GM10248 (cell line): ENCODE results near the gene CTNNBL1.

Source experiments
- CTCF ChIA-PET: fragments of 300-600 bp; sonication (Branson Sonifier 250); formaldehyde crosslinking; extraction: SDS; loops from one replicate; lab custom pipeline; 2021; ENCODE audit warnings: antibody characterized with exemption; lab: Yijun Ruan, JAX
- POLR2A ChIA-PET: fragments of 350-650 bp; sonication (Branson Sonifier 250); formaldehyde crosslinking; extraction: SDS; loops from one replicate; lab custom pipeline; 2020; ENCODE audit warnings: antibody characterized with exemption; lab: Yijun Ruan, JAX
- DNase-seq: peaks from one replicate; pipeline ENCODE4 v3.0.0; 2012; ENCODE audit errors: extremely low spot score
- CTCF ChIP-seq: IDR thresholded peaks from 2 replicates; pipeline ENCODE4 v1.5.1; 2012; ENCODE audit warnings: mild to moderate bottlenecking, low read depth; ENCODE audit errors: extremely low read depth, missing control alignments, control extremely low read depth

CTNNBL1 gene

GRCh38 chr20:37797669-37798175 is 103.9 kb downstream of the CTNNBL1 start:
- ChIA-PET CTCF (interaction anchor here (1.0 to 1.2 kb wide), 3 partner anchors 9 to 47 kb away, joined by 3 to 4 read pairs (median 4); no protein-coding TSS in a partner anchor), POLR2A (no interaction called here)
- no peak for TF ChIP-seq CTCF
- no peak for DNase-seq

GRCh38 chr20:37798312-37798711 is 104.5 kb downstream of the CTNNBL1 start:
- ChIA-PET POLR2A (no interaction called here), CTCF (interaction anchor here (1.0 to 1.2 kb wide), 3 partner anchors 9 to 48 kb away, joined by 3 to 4 read pairs (median 4); no protein-coding TSS in a partner anchor)
- no peak for TF ChIP-seq CTCF
- DNase-seq, result no peak

GRCh38 chr20:37800618-37801017 is 106.8 kb downstream of the CTNNBL1 start:
- CTCF ChIA-PET, result interaction anchor here (1.3 kb wide), 1 partner anchor 15 kb away, joined by 3 read pairs; no protein-coding TSS in a partner anchor
- no peak for DNase-seq
- no peak for TF ChIP-seq CTCF
- POLR2A ChIA-PET, result no interaction called here

- CTCF ChIA-PET, result interaction anchor here (1.3 kb wide), 1 partner anchor 16 kb away, joined by 3 read pairs; no protein-coding TSS in a partner anchor
- no peak for TF ChIP-seq CTCF
- POLR2A ChIA-PET, result no interaction called here
- DNase-seq, result no peak
Measured at GRCh38 chr20:37801921-37802320, 108.1 kb downstream of the CTNNBL1 start.

- no peak for TF ChIP-seq CTCF
- CTCF ChIA-PET, result interaction anchor here (0.7 to 1.8 kb wide), 3 partner anchors 13 to 54 kb away, joined by 3 to 6 read pairs (median 3); no protein-coding TSS in a partner anchor
- peak; percentile 50 for DNase-seq
- POLR2A ChIA-PET, result interaction anchor here (1.0 kb wide), 1 partner anchor 12 kb away, joined by 4 read pairs; no protein-coding TSS in a partner anchor
Measured at GRCh38 chr20:37803438-37804307, 109.8 kb downstream of the CTNNBL1 start.
